Calu3 (cell line): ENCODE data around the gene ISY1. TPM values are rescaled to one million over a fixed set of nuclear protein-coding genes. Genes with fewer than 3 reads are reported as not detected.
A peak's percentile ranks its signal among the peaks of the same experiment; 100 is the strongest.
"Not testable (repeated sequence)": the region's sequence is repeated elsewhere in the genome, so short reads cannot be mapped to it uniquely, and the experiment has no call there.

Source experiments
- BruUV-seq: library from RNA; stranded (reverse); fragments of 400-500 nt; replicated peaks from 2 replicates; lab custom pipeline; 2021; lab: Mats Ljungman, UMichigan
- CTCF ChIA-PET: fragments of 300-600 bp; sonication (Branson Sonifier 250); formaldehyde crosslinking; loops from one replicate; lab custom pipeline; 2022; ENCODE audit warnings: antibody characterized with exemption; lab: Charles Lee
- DNase-seq: peaks from one replicate; pipeline ENCODE4 v3.0.0; 2022
- H3K27ac Mint-ChIP-seq: one replicate; pipeline ENCODE4 v1.8.0; 2022; ENCODE audit warnings: mixed read lengths; ENCODE audit not compliant: unreplicated experiment
- H3K27me3 Mint-ChIP-seq: one replicate; pipeline ENCODE4 v1.8.0; 2022; ENCODE audit warnings: mixed read lengths; ENCODE audit not compliant: unreplicated experiment
- H3K36me3 Mint-ChIP-seq: one replicate; pipeline ENCODE4 v1.8.0; 2022; ENCODE audit warnings: mild to moderate bottlenecking, moderate library complexity, mixed read lengths; ENCODE audit not compliant: insufficient read depth, unreplicated experiment
- H3K4me1 Mint-ChIP-seq: one replicate; pipeline ENCODE4 v1.8.0; 2022; ENCODE audit warnings: mild to moderate bottlenecking, low read depth, mixed read lengths; ENCODE audit not compliant: unreplicated experiment
- H3K4me3 Mint-ChIP-seq: one replicate; pipeline ENCODE4 v1.8.0; 2022; ENCODE audit warnings: mild to moderate bottlenecking, low read depth, moderate library complexity, mixed read lengths; ENCODE audit not compliant: unreplicated experiment
- H3K9me3 Mint-ChIP-seq: one replicate; pipeline ENCODE4 v1.8.0; 2022; ENCODE audit warnings: low read depth, mixed read lengths; ENCODE audit not compliant: unreplicated experiment
- intact Hi-C: fragments of 100-400 bp; cut with micrococcal nuclease; formaldehyde crosslinking; loops from one replicate; pipeline ENCODE4 v1.10.0; 2022; ENCODE audit not compliant: unreplicated experiment
- total RNA-seq: library from RNA; stranded (reverse); gene quantifications from 2 replicates; pipeline ENCODE4 v1.2.3, GENCODE V29; 2022
- TF ChIP-seq, protein P1 (sequence below): fragments of 200-600 bp; IDR thresholded peaks from one replicate; pipeline ENCODE4 v1.8.0; 2022; ENCODE audit warnings: antibody characterized with exemption; ENCODE audit not compliant: unreplicated experiment

ISY1 gene
- total RNA-seq, 1 experiment from 2014 or later: 77.0 TPM

DNA sequence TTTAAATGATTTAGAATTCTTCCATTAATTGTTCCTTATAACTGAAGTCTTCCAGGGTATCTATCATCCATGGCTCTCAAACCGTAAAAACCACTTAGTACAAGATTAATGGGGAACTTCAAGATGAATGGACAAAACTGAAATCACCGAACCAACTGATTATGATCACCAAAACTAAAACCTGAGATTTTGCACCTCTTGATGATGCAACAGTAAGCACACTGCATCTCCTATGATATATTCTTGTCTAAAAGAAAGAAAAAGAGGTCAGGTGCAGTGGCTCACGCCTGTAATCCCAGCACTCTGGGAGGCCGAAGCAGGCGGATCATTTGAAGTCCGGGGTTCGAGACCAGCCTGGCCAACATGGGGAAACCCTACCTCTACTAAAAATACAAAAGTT is 3.6 kb upstream of the ISY1 start:
- Mint-ChIP-seq H3K4me1 (peaks cover 26% of the 10 kb centered on the region), H3K9me3 (no peaks in the 10 kb centered on the region), H3K4me3 (no peak overlapping the region), H3K27me3 (no peaks in the 10 kb centered on the region), H3K36me3 (peaks cover 100% of the 10 kb centered on the region), H3K27ac (peak overlapping the region; percentile 55)
- CTCF ChIA-PET: interaction anchor here (0.6 kb wide), 2 partner anchors 14 to 16 kb away, joined by 4 to 5 read pairs; no protein-coding TSS in a partner anchor
- TF ChIP-seq, protein P1, sequence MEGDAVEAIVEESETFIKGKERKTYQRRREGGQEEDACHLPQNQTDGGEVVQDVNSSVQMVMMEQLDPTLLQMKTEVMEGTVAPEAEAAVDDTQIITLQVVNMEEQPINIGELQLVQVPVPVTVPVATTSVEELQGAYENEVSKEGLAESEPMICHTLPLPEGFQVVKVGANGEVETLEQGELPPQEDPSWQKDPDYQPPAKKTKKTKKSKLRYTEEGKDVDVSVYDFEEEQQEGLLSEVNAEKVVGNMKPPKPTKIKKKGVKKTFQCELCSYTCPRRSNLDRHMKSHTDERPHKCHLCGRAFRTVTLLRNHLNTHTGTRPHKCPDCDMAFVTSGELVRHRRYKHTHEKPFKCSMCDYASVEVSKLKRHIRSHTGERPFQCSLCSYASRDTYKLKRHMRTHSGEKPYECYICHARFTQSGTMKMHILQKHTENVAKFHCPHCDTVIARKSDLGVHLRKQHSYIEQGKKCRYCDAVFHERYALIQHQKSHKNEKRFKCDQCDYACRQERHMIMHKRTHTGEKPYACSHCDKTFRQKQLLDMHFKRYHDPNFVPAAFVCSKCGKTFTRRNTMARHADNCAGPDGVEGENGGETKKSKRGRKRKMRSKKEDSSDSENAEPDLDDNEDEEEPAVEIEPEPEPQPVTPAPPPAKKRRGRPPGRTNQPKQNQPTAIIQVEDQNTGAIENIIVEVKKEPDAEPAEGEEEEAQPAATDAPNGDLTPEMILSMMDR: no peak
- BruUV-seq: no TSS peak
- DNase-seq: no peak
- intact Hi-C loops: no loop called here

DNA sequence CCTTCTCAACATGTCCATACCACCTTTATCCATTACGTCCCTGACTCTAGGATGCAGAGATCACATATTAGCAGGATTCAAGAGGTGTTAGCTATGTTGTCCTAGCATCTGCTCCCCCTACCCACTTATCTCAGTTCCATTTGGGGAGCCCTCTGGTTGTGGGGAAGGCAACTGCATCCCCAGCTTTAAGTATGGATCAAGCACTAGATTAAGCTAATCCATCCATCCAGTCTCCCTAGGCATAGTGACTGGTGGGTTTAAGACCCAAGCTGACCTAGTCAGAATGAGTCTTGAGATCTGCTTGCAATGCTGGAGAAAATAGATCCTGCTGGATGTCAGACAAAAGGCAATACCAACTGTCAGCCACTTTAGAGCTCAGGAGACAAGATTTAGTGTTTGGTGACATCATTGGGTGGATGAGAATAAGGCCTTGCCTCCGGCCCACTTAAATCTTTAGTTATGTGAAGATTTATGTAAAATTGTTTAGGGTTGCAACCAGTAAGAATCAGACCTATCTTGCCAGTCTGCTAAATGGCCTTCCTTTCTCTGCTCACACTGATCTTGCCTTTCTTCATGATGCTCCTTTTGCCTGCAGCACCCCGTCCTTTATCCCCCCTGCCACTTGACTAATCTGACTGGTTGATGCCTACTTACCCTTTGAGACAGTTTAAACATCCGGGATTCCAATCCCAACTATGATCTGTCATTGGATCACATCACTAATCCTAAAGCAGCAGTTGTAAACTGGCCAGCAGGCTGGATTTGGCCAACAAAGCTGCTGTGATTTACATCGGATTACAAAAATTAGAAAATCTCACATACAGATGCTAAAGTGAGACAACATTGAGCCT is 2.1 kb upstream of the ISY1 start:
- DNase-seq: peak; percentile 30

DNA sequence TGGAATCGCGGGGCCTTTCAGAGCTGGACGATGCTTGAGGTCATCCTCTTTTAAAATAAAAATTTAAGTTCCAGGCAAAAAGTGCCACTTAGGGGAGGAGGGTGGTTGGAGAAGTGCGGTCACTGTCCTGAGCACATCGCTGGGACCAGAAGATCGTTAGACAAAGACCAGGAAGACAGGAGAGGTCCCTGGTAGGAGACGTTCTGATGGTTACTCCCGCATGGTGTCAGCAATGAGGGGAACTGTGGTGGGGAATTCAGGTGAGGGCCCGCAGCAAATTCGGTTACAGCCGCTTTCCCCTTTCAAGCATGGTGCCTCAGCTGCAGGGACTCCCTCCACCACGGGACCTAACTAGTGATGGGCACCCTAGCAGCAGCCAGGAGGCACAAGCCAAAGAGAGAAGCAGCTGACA is 1.0 kb upstream of the ISY1 start:
- DNase-seq: peak; percentile 45
- H3K9me3 Mint-ChIP-seq: no peaks in the 10 kb centered on the region
- TSS peak; percentile 4 for BruUV-seq
- TF ChIP-seq, protein P1: peak; percentile 7
- peak overlapping the region; percentile 99 for H3K27ac Mint-ChIP-seq
- H3K27me3 Mint-ChIP-seq: no peaks in the 10 kb centered on the region
- intact Hi-C loops: loop anchor here (1.0 to 2.0 kb wide), 3 partner anchors 83 to 109 kb away; partner anchors contain the start of gene COPG1
- CTCF ChIA-PET: interaction anchor here (0.5 to 4.1 kb wide), 13 partner anchors 9 to 192 kb away, joined by 3 to 42 read pairs (median 6); partner anchors contain the start of genes CFAP92, COPG1 and RAB43
- H3K4me3 Mint-ChIP-seq: peak overlapping the region; percentile 90
- H3K4me1 Mint-ChIP-seq: peaks cover 35% of the 10 kb centered on the region
- H3K36me3 Mint-ChIP-seq: peaks cover 92% of the 10 kb centered on the region

More for the DNA sequence above, 2.1 kb upstream of the ISY1 start:
- Mint-ChIP-seq H3K36me3 (peaks cover 92% of the 10 kb centered on the region), H3K9me3 (no peaks in the 10 kb centered on the region), H3K4me3 (peak overlapping the region; percentile 90), H3K27me3 (no peaks in the 10 kb centered on the region), H3K27ac (peak overlapping the region; percentile 99), H3K4me1 (peaks cover 35% of the 10 kb centered on the region)
- TF ChIP-seq, protein P1: peak; percentile 55
- CTCF ChIA-PET: interaction anchor here (0.5 to 4.1 kb wide), 10 partner anchors 8 to 193 kb away, joined by 3 to 42 read pairs (median 8); partner anchors contain the start of genes CFAP92 and COPG1
- intact Hi-C loops: loop anchor here (2.0 kb wide), 1 partner anchor 110 kb away; no protein-coding TSS in a partner anchor
- no TSS peak for BruUV-seq

DNA sequence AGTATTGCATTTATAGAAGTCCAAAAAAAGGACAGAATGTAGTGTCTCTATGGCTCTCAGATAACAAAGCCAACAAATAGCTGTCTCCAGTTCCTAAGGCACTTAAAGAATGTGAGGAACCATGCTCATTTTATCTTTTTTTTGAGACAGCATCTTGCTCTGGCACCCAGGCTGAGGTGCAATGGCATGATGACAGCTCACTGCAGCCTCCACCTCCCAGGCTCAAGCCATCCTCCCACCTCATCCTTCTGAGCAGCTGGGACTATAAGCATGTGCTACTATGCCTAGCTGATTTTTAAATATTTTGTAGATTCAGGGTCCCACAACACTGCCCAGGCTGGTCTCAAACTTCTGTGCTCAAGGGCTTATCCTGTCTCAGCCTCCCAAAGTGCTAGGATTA is 16.1 kb downstream of the ISY1 start:
- intact Hi-C loops: no loop called here
- peaks cover 49% of the 10 kb centered on the region for H3K36me3 Mint-ChIP-seq
- H3K9me3 Mint-ChIP-seq: no peaks in the 10 kb centered on the region
- no peak overlapping the region for H3K4me3 Mint-ChIP-seq
- H3K27me3 Mint-ChIP-seq: no peaks in the 10 kb centered on the region
- no peak for DNase-seq
- no TSS peak for BruUV-seq
- TF ChIP-seq, protein P1: no peak
- H3K4me1 Mint-ChIP-seq: no peaks in the 10 kb centered on the region
- no peak overlapping the region for H3K27ac Mint-ChIP-seq
- CTCF ChIA-PET: interaction anchor here (1.2 kb wide), 1 partner anchor 101 kb away, joined by 3 read pairs; no protein-coding TSS in a partner anchor

GRCh38 chr3:129141011-129141410 is 19.9 kb downstream of the ISY1 start:
- intact Hi-C loops, BruUV-seq, CTCF ChIA-PET, H3K9me3 Mint-ChIP-seq, H3K4me3 Mint-ChIP-seq, H3K27me3 Mint-ChIP-seq, H3K27ac Mint-ChIP-seq, H3K4me1 Mint-ChIP-seq, DNase-seq: not testable (repeated sequence)
- peaks cover 63% of the 10 kb centered on the region for H3K36me3 Mint-ChIP-seq
